Naive thymus-derived CD4-positive, alpha-beta T cell (primary cell): Measurements from ENCODE around the gene ABCA1. TPM values are rescaled to one million over a fixed set of nuclear protein-coding genes. Genes with fewer than 3 reads are reported as not detected.

Experiments used
- ATAC-seq: fragments of 150-1000 bp; cut with Tn5 transposase; 2 replicates; pipeline ENCODE4 v1.10.0; 2021; ENCODE audit warnings: mild to moderate bottlenecking, moderate library complexity
- CTCF ChIA-PET: fragments of 350-600 bp; sonication (Branson Sonifier 250); formaldehyde crosslinking; loops from one replicate; lab custom pipeline; 2021; ENCODE audit warnings: antibody characterized with exemption; lab: Charles Lee
- POLR2A ChIA-PET: fragments of 350-600 bp; sonication (Branson Sonifier 250); formaldehyde crosslinking; loops from one replicate; lab custom pipeline; 2021; ENCODE audit warnings: antibody characterized with exemption, inconsistent platforms; lab: Charles Lee
- DNase-seq, 9 donors: peaks; one replicate each; pipeline versions ENCODE4 v3.0.0 to v3.0.0-alpha.2; 2020 to 2022; ENCODE audit warnings: mixed read lengths in 1 of 9
- H3K27ac ChIP-seq: one replicate; pipeline ENCODE4 v1.7.0; 2013; ENCODE audit warnings: mild to moderate bottlenecking, low read depth, low read length, moderate library complexity
- H3K27me3 ChIP-seq, 2 donors: one replicate each; pipeline ENCODE4 v1.7.0; 2013; ENCODE audit warnings: low read length in 2 of 2, mild to moderate bottlenecking in 2 of 2, moderate library complexity in 2 of 2; ENCODE audit not compliant: control insufficient read depth in 2 of 2, insufficient read depth in 2 of 2
- H3K36me3 ChIP-seq, 3 experiments: 1 replicate in 2 of 3; 2 replicates in 1 of 3; pipeline ENCODE4 v1.7.0; 2013; ENCODE audit warnings: low read length in 3 of 3, mild to moderate bottlenecking in 3 of 3, moderate library complexity in 1 of 3; ENCODE audit not compliant: insufficient read depth in 3 of 3, control insufficient read depth in 2 of 3
- H3K4me1 ChIP-seq, 2 donors: one replicate each; pipeline ENCODE4 v1.7.0; 2013; ENCODE audit warnings: low read length in 2 of 2, mild to moderate bottlenecking in 2 of 2, moderate library complexity in 1 of 2; ENCODE audit not compliant: control insufficient read depth in 2 of 2, insufficient read depth in 2 of 2
- H3K4me3 ChIP-seq: 2 replicates; pipeline ENCODE4 v1.7.0; 2013; ENCODE audit warnings: mild to moderate bottlenecking, low read length
- H3K9me3 ChIP-seq, 3 experiments: 1 replicate in 2 of 3; 2 replicates in 1 of 3; pipeline ENCODE4 v1.7.0; 2013; ENCODE audit warnings: low read length in 3 of 3; ENCODE audit not compliant: control insufficient read depth in 2 of 3
- H3K27ac Mint-ChIP-seq, 9 donors: one replicate each; pipeline ENCODE4 v1.8.0; 2020 to 2022; ENCODE audit warnings: mixed read lengths in 9 of 9, mild to moderate bottlenecking in 8 of 9, moderate library complexity in 5 of 9, inconsistent platforms in 2 of 9
- H3K27me3 Mint-ChIP-seq, 5 donors: one replicate each; pipeline ENCODE4 v1.8.0; 2021 to 2022; ENCODE audit warnings: mixed read lengths in 5 of 5, mild to moderate bottlenecking in 1 of 5
- H3K36me3 Mint-ChIP-seq, 5 donors: one replicate each; pipeline ENCODE4 v1.8.0; 2020 to 2022; ENCODE audit warnings: mixed read lengths in 5 of 5, mild to moderate bottlenecking in 3 of 5, inconsistent platforms in 1 of 5
- H3K4me1 Mint-ChIP-seq, 7 donors: one replicate each; pipeline ENCODE4 v1.8.0; 2020 to 2022; ENCODE audit warnings: mixed read lengths in 7 of 7, mild to moderate bottlenecking in 3 of 7, inconsistent platforms in 1 of 7
- H3K4me3 Mint-ChIP-seq, 10 donors: one replicate each; pipeline ENCODE4 v1.8.0; 2020 to 2022; ENCODE audit warnings: mild to moderate bottlenecking in 10 of 10, mixed read lengths in 10 of 10, moderate library complexity in 6 of 10, inconsistent platforms in 2 of 10
- H3K9me3 Mint-ChIP-seq, 11 donors: one replicate each; pipeline ENCODE4 v1.8.0; 2020 to 2022; ENCODE audit warnings: mixed read lengths in 11 of 11, mild to moderate bottlenecking in 4 of 11, inconsistent platforms in 1 of 11, moderate library complexity in 1 of 11
- intact Hi-C, 2 donors: fragments of 100-400 bp; cut with micrococcal nuclease; formaldehyde crosslinking; loops; one replicate each; pipeline ENCODE4 v1.15.1; 2023
- polyA plus RNA-seq, 2 donors: library from polyadenylated mRNA; unstranded; fragments of 300-500 nt; fragmentation: Illumina TruSeq; gene quantifications; one replicate each; pipeline ENCODE4 v1.2.3, GENCODE V29; 2021
- total RNA-seq, 6 experiments: library from RNA in 5 of 6; stranded (reverse) in 5 of 6; gene quantifications; 1 replicate in 5 of 6; 2 replicates in 1 of 6; pipeline ENCODE4 v1.2.3 and lab custom pipeline; 2021 to 2026

ABCA1 gene
- total and polyA plus RNA-seq, 7 experiments from 2014 or later: 0.25 to 19.4 (median 1.0) TPM

- Mint-ChIP-seq H3K27ac (no peak overlapping the region), H3K36me3 (peaks cover 0 to 35% (median 10%) of the 10 kb centered on the region in 5 donors), H3K27me3 (peaks cover 0 to under 1% (median 0%) of the 10 kb centered on the region in 5 donors), H3K9me3 (no peaks in the 10 kb centered on the region), H3K4me3 (no peak overlapping the region), H3K4me1 (peaks cover 0 to 6% (median 0%) of the 10 kb centered on the region in 7 donors)
- intact Hi-C loops: no loop called here
- no peaks in the 10 kb centered on the region for H3K27me3 ChIP-seq
- ATAC-seq (no peak), DNase-seq (no peak)
- POLR2A ChIA-PET: no interaction called here
- H3K36me3 ChIP-seq: peaks cover 0 to 45% (median 0%) of the 10 kb centered on the region in 3 experiments
- no peaks in the 10 kb centered on the region for H3K9me3 ChIP-seq
- no peak overlapping the region for H3K27ac ChIP-seq
- CTCF ChIA-PET: no interaction called here
- no peak overlapping the region for H3K4me3 ChIP-seq
- no peaks in the 10 kb centered on the region for H3K4me1 ChIP-seq
Measured at GRCh38 chr9:104783588-104783987, 144.4 kb downstream of the ABCA1 start.

DNA sequence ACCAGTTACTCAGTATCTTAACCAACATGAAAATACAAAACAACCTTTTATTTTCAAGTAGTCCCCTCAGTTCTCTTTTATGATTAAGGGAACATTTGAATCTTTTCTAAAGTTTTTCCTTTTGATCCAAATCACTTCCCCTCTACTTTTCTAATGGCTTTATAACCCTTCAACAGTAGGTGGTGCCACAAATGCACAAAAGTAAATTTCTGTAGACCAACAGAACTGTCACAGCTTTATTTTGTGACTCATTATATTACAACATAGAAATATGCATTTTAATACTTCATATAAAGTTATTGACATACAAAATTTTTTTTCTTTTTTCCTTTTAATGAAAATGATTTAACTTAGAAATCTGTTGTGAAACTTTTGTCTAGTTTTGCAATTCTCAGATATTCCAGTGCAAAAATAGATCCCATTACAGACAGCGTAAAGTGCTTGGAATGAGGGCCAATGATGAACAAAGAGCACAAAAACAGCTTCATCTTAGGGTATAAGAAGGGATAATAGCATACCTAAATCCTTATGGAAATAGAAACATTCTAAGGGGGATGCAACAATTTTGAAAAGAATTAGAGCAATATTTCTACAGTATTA lies 147.1 kb downstream of the ABCA1 start:
- Histone ChIP-seq H3K27me3 (no peaks in the 10 kb centered on the region), H3K27ac (no peak overlapping the region), H3K9me3 (no peaks in the 10 kb centered on the region), H3K4me1 (no peaks in the 10 kb centered on the region), H3K36me3 (peaks cover 0 to 21% (median 0%) of the 10 kb centered on the region in 3 experiments), H3K4me3 (no peak overlapping the region)
- Mint-ChIP-seq H3K9me3 (no peaks in the 10 kb centered on the region), H3K27me3 (peaks cover 0 to 3% (median 0%) of the 10 kb centered on the region in 5 donors), H3K27ac (no peak overlapping the region), H3K4me3 (no peak overlapping the region), H3K36me3 (peaks cover 0 to 19% (median 9%) of the 10 kb centered on the region in 5 donors), H3K4me1 (peaks cover 0 to 6% (median 0%) of the 10 kb centered on the region in 7 donors)
- intact Hi-C loops: loop anchor here (1.0 to 2.0 kb wide), 3 partner anchors 376 to 634 kb away; no protein-coding TSS in a partner anchor
- CTCF ChIA-PET: interaction anchor here (0.6 to 0.7 kb wide), 2 partner anchors 9 to 372 kb away, joined by 3 to 6 read pairs; no protein-coding TSS in a partner anchor
- peak in 1 of 9 donors; percentile 5 for DNase-seq
- POLR2A ChIA-PET: no interaction called here
- peak; percentile 74 for ATAC-seq

- no peaks in the 10 kb centered on the region for H3K9me3 Mint-ChIP-seq
- CTCF ChIA-PET: interaction anchor here (0.6 to 0.7 kb wide), 2 partner anchors 9 to 373 kb away, joined by 3 to 6 read pairs; no protein-coding TSS in a partner anchor
- H3K4me1 Mint-ChIP-seq: peaks cover 0 to 6% (median 0%) of the 10 kb centered on the region in 7 donors
- H3K36me3 ChIP-seq: peaks cover 0 to 13% (median 0%) of the 10 kb centered on the region in 3 experiments
- peaks cover 0 to 3% (median 0%) of the 10 kb centered on the region in 5 donors for H3K27me3 Mint-ChIP-seq
- H3K27me3 ChIP-seq: no peaks in the 10 kb centered on the region
- no peaks in the 10 kb centered on the region for H3K9me3 ChIP-seq
- H3K27ac ChIP-seq: no peak overlapping the region
- DNase-seq (no peak), ATAC-seq (peak; percentile 45)
- H3K4me3 ChIP-seq: no peak overlapping the region
- H3K4me3 Mint-ChIP-seq: no peak overlapping the region
- no peak overlapping the region for H3K27ac Mint-ChIP-seq
- intact Hi-C loops: loop anchor here in 1 of 2 donors (1.0 to 2.0 kb wide), 2 partner anchors 377 to 635 kb away; no protein-coding TSS in a partner anchor
- no peaks in the 10 kb centered on the region for H3K4me1 ChIP-seq
- POLR2A ChIA-PET: interaction anchor here (0.5 kb wide), 1 partner anchor 146 kb away, joined by 3 read pairs; no protein-coding TSS in a partner anchor
- H3K36me3 Mint-ChIP-seq: peaks cover 0 to 13% (median 6%) of the 10 kb centered on the region in 5 donors
Measured at GRCh38 chr9:104779946-104780535, 147.9 kb downstream of the ABCA1 start.

DNA sequence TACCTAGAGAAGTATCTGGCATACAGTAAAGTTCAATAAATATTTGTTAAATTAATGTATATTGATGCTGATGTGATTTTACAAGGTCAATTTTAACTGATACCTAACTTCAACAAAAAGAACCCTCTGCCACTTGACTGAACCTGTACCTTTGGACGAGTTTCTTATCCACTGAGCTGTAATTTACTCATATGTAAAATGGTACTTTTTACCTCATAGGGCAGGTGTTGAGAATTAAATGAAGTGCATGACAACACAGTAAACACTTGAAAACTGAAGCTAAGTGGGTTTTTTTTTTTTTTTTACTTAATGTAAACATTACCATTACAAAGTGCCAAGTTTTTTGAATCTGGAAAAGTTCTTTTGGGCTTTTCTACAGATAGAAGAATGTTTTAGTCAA lies 148.6 kb downstream of the ABCA1 start:
- Histone ChIP-seq H3K4me1 (no peaks in the 10 kb centered on the region), H3K4me3 (no peak overlapping the region), H3K36me3 (peaks cover 0 to 11% (median 0%) of the 10 kb centered on the region in 3 experiments), H3K27ac (no peak overlapping the region), H3K9me3 (no peaks in the 10 kb centered on the region), H3K27me3 (no peaks in the 10 kb centered on the region)
- no peak for DNase-seq
- H3K36me3 Mint-ChIP-seq: peaks cover 0 to 8% (median 3%) of the 10 kb centered on the region in 5 donors
- intact Hi-C loops: no loop called here
- ChIA-PET CTCF (no interaction called here), POLR2A (interaction anchor here (0.5 kb wide), 1 partner anchor 147 kb away, joined by 3 read pairs; no protein-coding TSS in a partner anchor)
- H3K4me3 Mint-ChIP-seq: no peak overlapping the region
- no peak overlapping the region for H3K27ac Mint-ChIP-seq
- H3K27me3 Mint-ChIP-seq: peaks cover 0 to 3% (median 0%) of the 10 kb centered on the region in 5 donors
- peaks cover 0 to 6% (median 0%) of the 10 kb centered on the region in 7 donors for H3K4me1 Mint-ChIP-seq
- H3K9me3 Mint-ChIP-seq: no peaks in the 10 kb centered on the region
- ATAC-seq: no peak

- no peaks in the 10 kb centered on the region for H3K9me3 ChIP-seq
- no peaks in the 10 kb centered on the region for H3K9me3 Mint-ChIP-seq
- H3K27me3 ChIP-seq: no peaks in the 10 kb centered on the region
- intact Hi-C loops: no loop called here
- H3K27me3 Mint-ChIP-seq: peaks cover 0 to 3% (median 0%) of the 10 kb centered on the region in 5 donors
- H3K4me3 Mint-ChIP-seq: no peak overlapping the region
- peaks cover 0 to 1% (median 0%) of the 10 kb centered on the region in 7 donors for H3K4me1 Mint-ChIP-seq
- H3K36me3 ChIP-seq: peaks cover 0 to 6% (median 0%) of the 10 kb centered on the region in 3 experiments
- DNase-seq: no peak
- no peaks in the 10 kb centered on the region for H3K4me1 ChIP-seq
- no peak for ATAC-seq
- no peak overlapping the region for H3K4me3 ChIP-seq
- ChIA-PET CTCF (no interaction called here), POLR2A (no interaction called here)
- H3K36me3 Mint-ChIP-seq: peaks cover 0 to 3% (median 0%) of the 10 kb centered on the region in 5 donors
- no peak overlapping the region for H3K27ac Mint-ChIP-seq
- H3K27ac ChIP-seq: no peak overlapping the region
Measured at GRCh38 chr9:104778802-104779201, 149.2 kb downstream of the ABCA1 start.

GRCh38 chr9:104776797-104777196 lies 151.2 kb downstream of the ABCA1 start:
- Histone ChIP-seq H3K4me3 (no peak overlapping the region), H3K36me3 (no peaks in the 10 kb centered on the region), H3K9me3 (no peaks in the 10 kb centered on the region), H3K27me3 (no peaks in the 10 kb centered on the region), H3K4me1 (no peaks in the 10 kb centered on the region), H3K27ac (no peak overlapping the region)
- H3K9me3 Mint-ChIP-seq: no peaks in the 10 kb centered on the region
- no peak for ATAC-seq
- H3K27ac Mint-ChIP-seq: no peak overlapping the region
- ChIA-PET POLR2A (no interaction called here), CTCF (no interaction called here)
- H3K4me1 Mint-ChIP-seq: no peaks in the 10 kb centered on the region
- H3K27me3 Mint-ChIP-seq: peaks cover 0 to 3% (median 0%) of the 10 kb centered on the region in 5 donors
- intact Hi-C loops: no loop called here
- DNase-seq: no peak
- peaks cover 0 to under 1% (median 0%) of the 10 kb centered on the region in 5 donors for H3K36me3 Mint-ChIP-seq
- no peak overlapping the region for H3K4me3 Mint-ChIP-seq
